GM21381 (cell line): ENCODE measurements around the gene RPL3.
"Not testable (repeated sequence)": the region's sequence is repeated elsewhere in the genome, so short reads cannot be mapped to it uniquely, and the experiment has no call there.

ENCODE experiments used
- ATAC-seq: cut with Tn5 transposase; IDR thresholded peaks from one replicate; pipeline ENCODE4 v1.9.1; 2021; ENCODE audit warnings: mild to moderate bottlenecking, moderate library complexity; ENCODE audit not compliant: unreplicated experiment

Gene RPL3

DNA sequence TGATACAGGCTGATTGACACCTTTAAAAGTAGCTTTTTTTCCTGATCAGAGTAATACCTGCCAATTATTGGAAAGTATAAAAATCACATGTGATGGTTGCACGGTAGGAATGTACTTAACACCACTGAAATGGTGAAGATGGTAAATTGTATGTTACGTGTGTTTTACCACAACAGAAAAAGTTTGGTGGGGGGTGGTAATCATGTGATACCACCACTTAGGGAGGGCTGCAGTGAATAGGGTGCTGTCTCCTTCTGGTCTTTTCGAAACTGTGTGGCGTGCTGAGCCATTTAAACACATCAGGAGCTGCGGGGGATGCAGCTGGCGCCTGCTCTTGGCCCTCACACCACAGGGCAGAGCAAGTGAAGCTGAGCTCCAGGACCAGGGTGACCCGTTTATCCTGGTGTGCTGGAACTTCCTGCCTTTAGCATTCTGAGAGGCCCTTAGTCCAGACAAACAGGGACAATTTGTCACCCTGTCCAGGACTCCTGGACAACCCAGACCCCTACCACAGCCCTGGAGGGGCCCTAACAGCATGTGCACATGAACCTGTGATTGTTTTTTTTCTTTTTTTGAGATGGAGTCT is 33.0 kb upstream of the RPL3 start:
- no peak for ATAC-seq

DNA sequence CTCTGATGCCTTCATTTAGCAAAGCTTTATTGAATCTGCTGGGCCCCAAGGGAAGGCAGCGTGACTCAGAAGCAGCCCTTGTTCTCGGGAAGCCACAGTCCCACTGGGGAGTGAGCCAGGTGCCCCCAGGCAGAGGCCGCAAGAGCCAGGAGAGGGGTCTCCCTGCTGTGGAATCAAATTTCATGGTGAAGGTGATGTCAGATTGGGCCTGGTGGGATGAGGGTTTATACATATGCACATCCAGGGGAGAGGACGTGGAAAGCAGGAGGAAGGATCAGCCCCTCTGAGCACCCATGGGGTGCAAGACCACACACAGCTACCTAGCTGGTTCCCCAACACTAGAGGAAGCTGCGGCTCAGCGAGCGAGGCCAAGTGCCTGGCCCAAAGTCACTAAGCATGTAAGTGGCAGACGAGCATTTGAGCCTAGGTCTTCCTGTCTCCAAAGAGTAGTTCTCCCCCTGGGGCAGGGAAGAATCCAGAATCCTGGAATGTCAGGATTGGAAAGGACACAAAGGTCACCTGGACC is 32.3 kb upstream of the RPL3 start:
- ATAC-seq = no peak

DNA sequence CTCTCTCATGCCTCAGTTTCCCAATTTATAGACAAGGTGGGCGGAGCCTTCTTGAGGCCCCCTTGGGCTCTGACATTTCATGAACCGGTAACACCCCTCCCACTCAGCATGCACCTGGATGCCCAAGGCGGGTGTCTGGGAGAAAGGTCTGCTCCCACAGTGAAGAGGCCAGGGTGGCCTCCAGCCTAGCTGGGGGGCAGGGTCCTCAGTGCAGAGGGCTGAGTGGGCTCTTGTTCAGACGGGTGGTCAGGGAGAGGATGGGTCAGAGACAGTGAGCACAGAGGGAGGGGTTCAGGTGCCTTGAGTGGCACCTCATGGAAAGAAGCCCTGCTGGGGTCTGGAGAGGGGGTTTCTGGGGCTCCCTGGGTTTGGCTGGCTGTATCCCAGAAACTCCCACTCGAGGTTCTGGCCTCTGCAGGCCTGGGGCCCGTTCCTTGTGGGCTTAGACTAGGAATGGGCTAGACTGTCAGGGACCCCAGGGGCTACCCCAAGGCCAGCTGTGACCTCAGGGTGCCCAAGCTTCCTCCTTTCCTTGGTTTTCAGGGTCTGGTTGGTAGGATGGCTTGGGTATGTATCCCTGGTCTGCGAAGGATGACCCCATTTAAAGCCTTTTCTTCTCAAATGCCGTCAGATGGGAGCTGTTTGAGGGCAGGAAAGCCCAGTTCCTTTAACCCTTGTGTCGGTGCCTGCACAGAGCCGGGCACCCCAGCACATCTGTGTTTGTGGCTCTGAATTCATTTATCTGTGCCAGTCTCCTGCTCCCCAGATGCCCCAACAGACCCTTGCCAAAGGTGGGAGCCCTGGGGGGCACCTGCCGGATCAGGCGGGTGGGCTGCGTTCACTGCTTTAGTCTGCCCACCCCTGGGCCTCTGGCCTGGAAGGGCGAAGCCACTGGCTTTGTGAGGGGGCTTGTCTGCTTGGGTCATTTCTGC is 31.6 kb upstream of the RPL3 start:
- ATAC-seq = no peak

DNA sequence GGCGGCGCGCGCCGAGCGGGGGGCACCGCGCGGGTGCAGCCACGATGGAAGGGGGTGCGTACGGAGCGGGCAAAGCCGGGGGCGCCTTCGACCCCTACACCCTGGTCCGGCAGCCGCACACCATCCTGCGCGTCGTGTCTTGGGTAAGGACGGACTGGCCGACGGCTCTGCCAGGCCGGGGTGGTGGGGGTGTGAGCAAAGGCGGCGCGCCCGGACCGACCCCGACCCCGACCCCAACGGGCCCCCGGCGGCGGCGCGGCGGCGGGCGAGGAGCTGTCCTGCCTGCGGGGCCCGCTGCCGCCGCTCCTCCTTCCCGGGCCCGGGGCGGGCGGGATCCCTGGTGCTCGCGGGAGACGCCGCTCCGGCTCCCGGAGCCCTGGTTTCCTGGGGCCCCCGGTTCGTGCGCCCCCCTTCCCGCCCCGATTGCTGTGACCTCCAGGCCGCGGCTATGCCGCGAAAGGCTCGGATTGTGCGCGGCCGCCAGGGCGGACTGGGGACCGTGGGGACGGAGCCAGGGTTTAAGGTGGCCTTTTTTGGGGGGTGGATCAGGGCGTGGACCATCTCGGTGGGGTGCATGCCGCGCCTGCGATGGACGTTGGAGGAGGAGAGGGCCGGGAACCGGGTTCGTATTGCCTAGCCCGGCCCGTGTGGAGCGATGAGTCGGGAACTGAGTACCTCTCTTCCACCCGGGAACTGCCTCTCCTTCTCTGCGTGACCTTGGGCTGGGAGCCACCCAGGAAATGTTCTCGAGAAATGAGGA is 30.7 kb upstream of the RPL3 start, which contains the start of gene SYNGR1:
Gene SYNGR1, plus strand, starts transcription at position 25 of the 760 bp plus-strand sequence. Its CDS starts 20 bp downstream, at position 45.
- ATAC-seq = no peak

DNA sequence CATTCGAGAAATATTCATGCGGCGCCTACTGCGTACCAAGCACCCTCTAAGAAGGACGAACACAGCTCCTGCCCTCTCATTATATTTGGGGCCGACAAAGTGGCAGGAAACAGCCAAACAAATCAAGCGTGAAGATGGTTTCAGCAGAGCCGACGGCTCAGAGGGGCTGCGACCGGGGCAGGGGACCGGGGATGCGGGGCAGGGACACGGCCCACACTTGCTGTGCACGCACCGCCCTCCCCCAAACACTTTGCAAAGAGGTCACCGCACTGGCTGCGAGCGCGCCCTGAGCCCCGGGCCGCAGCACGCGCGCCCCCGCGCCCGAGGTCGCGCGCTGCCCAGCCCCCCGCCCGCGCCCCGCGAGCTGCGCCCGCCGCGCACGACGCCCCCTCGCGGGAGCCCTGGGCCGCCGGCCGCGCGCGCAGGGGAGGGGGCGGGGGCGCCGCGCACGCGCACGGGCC is 30.1 kb upstream of the RPL3 start:
- no peak for ATAC-seq

DNA sequence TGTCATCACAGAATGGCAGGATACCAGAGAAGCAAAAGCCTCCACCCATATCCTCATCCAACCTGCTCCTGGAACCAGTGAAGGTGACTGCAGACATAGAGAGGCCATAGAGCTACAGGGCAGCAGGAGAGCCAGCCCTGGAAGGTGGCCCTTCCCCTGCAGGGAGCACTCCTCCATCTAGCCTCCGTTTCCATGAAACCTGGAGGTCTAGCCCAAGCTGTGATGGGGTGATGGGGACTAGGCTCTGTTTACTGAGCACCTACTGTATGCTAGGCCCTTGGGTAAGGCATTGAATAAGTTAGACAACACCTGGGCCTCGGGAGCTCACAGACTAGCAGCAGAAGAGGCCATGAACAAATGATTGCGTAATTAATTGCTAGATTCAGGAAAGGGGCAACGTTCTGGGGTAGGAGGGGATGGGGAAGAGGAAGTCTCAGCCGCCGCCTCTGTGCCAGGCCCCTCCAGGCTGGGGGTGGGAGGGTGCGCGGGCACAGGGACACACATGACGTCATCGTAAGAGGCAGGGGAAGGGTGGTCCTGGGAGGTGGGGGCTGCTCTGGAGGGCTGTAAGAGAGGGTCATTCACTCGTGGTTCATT is 29.6 kb upstream of the RPL3 start:
- no peak for ATAC-seq

DNA sequence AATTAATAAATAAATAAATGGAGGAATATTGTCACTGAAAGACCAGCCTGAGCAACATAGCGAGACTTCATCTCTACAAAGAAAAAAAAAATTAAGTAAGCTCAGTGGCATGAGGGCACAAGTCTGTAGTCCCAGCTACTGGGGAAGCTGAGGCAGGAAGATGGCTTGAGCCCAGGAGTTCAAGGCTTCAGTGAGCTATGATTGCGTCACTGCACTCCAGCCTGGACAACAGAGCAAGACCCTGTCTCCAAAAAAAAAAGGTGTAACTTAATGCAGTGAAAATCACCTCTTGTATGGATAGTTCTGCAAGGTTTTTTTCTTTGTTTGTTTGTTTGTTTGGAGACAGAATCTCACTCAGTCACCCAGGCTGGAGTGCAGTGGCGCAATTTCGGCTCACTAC is 25.8 kb upstream of the RPL3 start:
- ATAC-seq = no peak

DNA sequence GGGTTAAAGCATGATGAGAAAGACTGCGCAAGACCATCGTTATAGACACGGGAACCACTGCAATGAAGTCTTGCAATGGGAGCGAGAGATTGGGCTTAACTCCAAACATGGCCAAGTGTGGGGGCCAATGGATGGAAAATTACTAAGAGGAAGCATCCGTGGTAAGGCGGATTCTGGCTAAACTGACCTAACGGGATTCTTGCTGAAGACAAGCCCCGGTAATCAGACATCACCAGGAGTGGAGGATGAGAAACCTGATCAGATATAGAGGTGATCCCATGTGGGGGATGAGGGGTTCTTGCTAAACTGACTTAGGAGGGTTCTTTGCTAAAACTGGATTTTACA is 24.6 kb upstream of the RPL3 start:
- ATAC-seq = no peak

DNA sequence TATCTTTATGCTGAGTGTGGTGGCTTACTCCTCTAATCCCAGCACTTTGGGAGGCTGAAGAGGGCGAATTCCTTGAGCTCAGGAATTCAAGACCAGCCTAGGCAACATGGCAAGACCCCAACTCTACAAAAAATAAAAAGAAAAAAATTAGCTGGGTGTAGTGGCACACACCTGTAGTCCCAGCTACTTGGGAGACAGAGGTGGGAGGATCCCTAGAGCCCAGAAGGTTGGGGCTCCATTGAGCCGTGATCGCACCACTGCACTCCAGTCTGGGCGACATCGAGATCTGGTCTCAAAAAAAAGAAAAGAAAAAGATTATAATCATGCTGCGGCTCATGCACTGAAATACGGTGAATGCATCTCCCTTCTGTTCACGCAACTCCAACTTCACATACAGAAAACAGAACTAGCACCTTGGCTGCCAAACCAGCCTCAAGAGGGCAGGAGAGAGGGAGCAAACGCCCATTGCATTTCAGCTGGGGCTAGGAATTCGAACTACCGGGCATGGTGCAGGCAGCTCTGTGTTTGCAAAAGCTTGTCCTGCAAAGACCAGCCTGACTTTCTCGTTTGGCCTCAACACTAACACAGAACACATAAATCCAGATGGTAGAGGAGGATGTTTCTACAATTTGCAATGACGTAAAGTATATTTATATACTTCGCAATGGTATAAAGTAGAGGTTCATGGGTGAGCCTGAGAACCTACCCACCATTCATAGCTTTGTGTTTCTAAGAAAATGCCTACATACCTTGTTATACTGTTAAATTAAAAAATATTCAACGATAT is 24.0 kb upstream of the RPL3 start:
- ATAC-seq = no peak

DNA sequence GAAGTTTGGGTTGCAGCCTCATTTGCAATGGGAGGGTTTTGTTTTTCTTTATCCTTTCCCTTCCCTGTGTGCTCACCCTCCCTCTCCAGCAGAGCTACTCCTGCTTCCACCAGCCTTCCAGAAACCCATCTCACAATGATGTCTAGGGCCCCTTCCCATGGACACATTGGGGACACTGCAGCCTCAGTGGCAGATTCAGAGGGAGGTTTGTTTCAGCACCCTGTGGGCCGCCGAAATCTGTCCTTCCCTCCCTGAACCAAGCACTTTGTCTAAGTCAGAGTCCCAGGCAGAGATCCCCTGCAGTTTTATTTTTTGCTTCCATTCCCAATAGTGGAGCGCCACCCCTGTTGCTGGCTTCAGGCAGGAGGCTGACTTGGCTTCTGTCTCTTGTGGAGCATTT is 21.8 kb upstream of the RPL3 start:
- no peak for ATAC-seq

DNA sequence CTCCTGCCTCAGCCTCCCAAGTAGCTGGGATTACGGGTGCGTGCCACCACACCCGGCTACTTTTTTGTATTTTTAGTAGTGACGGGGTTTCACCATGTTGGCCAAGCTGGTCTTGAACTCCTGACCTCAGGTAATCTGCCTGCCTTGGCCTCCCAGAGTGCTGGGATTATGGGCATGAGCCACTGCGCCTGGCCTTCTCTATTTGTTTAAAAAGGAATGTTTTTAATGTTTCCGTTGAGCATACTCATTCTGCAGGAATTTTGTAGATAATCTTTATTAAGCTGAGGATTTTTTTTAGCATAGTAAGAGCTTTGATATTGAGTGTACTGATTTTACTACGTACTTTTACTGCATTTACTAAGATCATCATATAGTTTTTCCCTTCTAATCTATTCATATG is 20.4 kb upstream of the RPL3 start:
- ATAC-seq = not testable (repeated sequence)

DNA sequence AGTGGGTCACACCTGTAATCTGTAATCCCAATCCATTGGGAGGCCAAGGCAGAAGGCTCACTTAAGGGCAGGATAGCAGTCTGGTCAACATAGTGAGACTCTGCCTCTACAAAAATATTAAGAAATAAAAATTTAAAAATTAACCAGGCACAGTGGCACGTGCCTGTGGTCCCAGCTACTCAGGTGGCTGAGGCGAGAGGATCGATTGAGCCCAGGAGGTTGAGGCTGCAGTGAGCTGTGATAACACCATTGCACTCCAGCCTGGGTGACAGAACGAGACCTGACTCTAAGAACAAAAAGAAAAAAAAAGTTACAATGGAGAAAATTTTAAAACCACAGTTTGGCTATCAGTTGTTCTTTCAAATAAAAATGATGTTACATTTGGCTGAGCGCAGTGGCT is 17.0 kb upstream of the RPL3 start:
- ATAC-seq = no peak

DNA sequence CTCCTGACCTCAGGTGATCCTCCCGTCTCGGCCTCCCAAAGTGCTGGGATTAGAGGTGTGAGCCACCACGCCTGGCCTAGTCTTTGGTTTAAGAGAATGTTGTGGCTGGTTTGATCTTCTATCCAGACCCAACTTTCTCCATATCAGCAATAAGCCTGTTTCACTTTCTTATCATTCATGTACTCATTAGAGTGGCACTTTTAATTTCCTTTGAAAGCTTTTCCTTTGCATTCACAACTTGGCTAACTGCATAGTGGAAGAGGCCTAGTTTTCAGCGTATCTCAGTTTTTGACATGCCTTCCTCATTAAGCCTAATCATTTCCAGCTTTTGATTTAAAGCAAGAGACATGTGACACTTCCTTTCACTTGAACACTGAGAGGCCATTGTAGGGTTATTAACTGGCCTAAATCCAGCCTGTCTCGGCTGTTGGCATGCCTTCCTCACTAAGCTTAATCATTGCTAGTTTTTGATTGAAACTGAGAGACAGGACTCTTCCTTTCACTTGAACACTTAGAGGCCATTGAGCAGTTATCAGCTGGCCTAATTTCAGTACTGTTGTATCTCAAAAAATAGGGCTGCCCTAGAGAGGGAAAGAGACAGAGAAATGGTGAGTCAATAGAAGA is 13.1 kb upstream of the RPL3 start:
- ATAC-seq = no peak

DNA sequence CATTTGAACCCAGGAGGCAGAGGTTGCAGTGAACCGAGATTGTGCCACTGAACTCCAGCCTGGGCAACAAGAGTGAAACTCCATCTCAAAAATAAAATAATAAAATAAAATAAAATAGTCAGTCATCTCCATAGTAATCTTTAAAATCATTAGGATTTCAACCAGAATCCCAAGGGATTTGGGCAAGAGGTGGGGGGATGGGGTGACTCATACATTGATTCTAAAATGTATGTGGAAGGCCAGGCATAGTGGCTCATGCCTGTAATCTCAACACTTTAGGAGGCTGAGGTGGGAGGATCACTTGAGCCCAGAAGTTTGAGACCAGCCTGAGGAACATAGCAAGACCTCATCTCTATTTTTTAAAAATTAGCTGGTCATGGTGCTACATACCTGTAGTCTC is 11.1 kb upstream of the RPL3 start:
- not testable (repeated sequence) for ATAC-seq

DNA sequence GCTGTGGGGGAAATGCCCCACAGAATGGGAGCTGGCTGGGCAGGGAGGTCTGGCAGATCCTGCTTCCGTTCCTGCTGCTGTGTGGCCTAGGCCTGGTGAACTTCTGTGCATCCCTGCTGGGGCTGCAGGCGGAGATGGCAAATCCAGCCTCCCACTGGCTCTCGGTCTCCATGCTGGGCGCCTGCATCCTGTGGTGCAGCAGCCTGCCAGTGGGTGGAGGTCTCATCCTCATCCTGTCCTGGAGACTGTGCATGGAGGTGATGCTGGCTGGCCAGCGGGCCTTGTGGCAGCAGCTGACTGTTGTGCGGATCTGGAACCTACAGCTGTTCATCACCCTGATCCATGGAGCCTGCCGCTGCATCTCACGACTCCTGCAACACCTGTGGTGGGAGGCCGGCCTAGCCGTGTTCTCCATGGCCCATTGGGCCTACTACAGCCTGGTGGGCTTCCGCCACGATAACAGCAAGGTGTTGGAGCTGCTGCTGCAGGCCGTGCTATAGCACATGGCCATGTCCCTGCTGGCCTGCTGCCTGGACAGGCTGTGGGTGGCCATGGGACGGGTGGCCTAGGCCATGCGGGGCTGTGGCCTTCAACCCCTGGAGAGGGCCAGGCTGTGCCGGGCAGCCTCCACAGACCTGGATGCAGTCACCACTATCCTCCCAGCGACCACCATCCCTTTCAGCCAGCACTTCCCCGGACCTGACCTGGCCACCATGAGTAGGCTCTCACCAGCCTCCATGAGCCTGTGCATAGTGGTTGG is 8.8 kb upstream of the RPL3 start:
- ATAC-seq = no peak

DNA sequence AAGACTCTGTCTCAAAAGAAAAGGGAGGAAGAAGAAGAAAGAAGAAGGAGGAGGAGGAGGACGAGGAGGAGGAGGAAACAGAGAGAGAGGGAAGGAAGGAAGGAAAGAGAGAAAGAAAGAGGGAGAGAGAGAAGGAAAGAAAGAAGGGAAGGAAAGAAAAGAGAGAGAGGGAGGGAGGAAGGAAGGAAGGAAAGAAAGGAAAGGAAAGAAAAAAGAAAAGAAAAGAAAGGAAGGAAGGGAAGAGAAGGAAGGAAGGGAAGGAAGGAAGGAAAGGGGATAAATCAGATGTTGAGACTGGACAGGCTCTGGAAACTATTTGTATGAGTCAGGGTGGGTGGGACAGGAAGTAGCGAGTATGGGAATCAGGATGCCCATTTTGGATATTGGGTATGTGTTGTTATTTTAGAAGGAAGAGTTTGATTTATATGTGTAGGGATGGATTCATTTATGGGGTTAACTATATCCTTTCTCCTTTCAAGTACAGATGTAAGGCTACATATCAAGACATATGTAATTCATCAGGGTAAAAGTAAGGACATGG is 6.0 kb upstream of the RPL3 start:
- ATAC-seq = no peak

DNA sequence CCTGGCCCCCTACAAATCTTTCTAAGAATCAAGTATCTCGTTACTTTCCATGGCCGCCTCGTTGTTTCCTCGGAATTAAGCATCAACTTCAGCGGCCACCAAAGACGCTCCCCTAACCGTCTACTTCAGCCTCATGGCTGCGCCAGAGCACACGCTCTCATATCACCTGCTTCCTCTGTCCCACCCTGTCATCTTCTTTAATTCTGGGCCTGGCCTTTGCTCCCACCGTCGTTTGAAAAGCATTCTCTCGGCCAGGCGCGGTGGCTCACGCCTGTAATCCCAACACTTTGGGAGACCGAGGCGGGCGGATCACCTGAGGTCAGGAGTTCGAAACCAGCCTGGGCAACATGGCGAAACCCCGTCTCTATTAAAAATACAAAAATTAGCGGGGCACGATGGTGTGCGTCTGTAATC is 1.2 kb upstream of the RPL3 start:
- not testable (repeated sequence) for ATAC-seq

DNA sequence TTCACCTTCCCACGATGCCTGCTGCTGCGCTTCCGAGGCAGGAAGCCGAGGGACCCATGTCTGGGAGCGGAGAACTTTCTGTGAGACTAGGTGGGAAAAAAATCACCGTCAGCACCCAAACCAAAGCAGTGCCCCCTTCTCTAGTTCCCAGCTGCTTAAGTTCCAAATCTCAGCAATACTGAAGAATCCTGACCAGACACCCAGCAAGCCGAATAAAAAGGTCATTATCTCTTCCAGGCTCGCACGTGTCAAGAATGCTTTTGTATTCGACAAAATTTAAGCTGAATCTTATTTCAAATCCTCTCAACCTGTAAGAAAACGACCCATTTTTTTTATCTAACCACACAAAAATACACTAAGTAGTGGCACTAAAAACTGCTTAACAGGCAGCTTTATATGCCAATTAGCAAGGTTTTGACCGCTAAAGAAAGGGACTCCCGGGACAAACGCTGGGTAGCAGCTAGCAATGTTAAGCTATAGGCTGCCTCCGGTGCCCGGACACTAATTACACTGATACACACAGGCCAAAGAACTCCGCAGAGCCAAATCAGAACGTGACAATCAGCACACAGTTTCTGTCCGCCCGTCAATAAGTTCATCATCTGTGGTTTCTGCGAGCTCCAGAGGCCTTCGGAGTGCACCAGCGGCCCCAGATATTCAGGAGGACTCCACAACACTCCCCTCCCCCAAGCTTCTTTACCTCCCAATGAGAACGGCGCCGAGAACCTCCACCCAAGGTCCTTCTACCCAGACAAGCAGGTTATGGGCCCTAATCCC is 728 bp downstream of the RPL3 start:
- ATAC-seq = no peak
